ENCODE measurements around the gene PAOX. TPM values are rescaled to one million over a fixed set of nuclear protein-coding genes. Genes with fewer than 3 reads are reported as not detected.

Gene PAOX
- total RNA-seq, 4 donors from 2014 or later = 3.5 to 11.0 (median 9.9) TPM

DNA sequence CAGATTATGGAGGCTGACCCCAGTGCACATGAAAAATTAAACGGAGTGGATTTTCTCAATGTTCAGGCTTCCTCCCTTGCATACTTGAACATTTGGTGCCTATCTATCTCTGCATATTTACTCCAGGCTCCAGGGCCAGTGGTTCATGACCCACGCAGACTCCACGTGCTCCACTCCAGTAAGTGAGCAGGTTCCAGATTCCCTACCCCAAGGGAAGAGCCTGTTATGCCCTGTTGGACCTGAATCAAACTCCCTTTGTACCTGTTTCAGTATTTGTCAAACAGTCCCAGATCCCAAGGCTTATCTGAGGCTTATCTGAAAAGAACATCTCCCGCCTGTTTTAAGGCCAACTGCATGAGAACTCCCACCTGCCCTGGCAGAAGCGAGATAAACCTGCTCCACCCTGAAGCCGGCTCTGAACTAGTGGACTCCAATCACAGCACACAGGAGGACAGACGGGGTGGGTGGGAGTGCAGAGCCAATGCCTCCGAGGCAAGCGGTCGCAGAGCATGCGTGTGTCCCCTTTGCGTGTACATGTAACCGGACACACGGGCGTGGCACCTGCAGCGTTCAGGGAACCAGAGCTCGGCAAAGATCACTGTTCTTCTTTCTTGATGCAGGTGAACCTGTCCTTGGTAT, 19.0 kb upstream of the PAOX start:
- Histone ChIP-seq H3K4me3 (replicated peaks in 1 of 3) (no peak overlapping the region), H3K27ac (no peak overlapping the region), H3K4me1 (peaks cover 0 to 15% of the 10 kb centered on the region in 2 donors), H3K27me3 (no peaks in the 10 kb centered on the region), H3K9me3 (no peaks in the 10 kb centered on the region), H3K36me3 (peaks cover 19 to 24% of the 10 kb centered on the region in 2 donors)
- no peak for DNase-seq
- intact Hi-C loops (cut with DNase I) = no loop called here
- TF ChIP-seq, protein P1, sequence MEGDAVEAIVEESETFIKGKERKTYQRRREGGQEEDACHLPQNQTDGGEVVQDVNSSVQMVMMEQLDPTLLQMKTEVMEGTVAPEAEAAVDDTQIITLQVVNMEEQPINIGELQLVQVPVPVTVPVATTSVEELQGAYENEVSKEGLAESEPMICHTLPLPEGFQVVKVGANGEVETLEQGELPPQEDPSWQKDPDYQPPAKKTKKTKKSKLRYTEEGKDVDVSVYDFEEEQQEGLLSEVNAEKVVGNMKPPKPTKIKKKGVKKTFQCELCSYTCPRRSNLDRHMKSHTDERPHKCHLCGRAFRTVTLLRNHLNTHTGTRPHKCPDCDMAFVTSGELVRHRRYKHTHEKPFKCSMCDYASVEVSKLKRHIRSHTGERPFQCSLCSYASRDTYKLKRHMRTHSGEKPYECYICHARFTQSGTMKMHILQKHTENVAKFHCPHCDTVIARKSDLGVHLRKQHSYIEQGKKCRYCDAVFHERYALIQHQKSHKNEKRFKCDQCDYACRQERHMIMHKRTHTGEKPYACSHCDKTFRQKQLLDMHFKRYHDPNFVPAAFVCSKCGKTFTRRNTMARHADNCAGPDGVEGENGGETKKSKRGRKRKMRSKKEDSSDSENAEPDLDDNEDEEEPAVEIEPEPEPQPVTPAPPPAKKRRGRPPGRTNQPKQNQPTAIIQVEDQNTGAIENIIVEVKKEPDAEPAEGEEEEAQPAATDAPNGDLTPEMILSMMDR (IDR thresholded peaks at IDR 0.05) = no peak
- no peak for TF ChIP-seq POLR2A (IDR thresholded peaks at IDR 0.05)
- 83% methylated on average over 17 of the region's 17 CpGs for WGBS, 2 donors

DNA sequence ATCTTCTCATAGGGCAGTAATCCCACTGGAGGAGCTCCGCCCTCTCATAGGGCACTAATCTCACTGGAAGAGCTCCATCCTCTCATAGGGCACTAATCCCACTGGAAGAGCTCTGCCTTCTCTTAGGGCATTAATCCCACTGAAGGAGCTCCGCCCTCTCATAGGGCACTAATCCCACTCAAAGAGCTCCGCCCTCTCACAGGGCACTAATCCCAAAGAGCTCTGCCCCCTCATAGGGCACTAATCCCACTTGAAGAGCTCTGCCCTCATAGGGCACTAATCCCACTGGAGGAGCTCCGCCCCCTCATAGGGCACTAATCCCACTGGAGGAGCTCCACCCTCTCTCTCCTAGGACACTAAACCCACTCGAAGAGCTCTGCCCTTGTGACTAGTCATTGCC, 17.8 kb upstream of the PAOX start:
- intact Hi-C loops (cut with DNase I) = no loop called here
- WGBS, 2 donors = 90 to 94% methylated on average over 5 of the region's 5 CpGs
- H3K27ac ChIP-seq = no peak overlapping the region
- no peak overlapping the region for H3K4me3 ChIP-seq (replicated peaks in 1 of 3)
- H3K36me3 ChIP-seq = peaks cover 29 to 33% of the 10 kb centered on the region in 2 donors
- TF ChIP-seq POLR2A (IDR thresholded peaks at IDR 0.05) = no peak
- TF ChIP-seq, protein P1 (IDR thresholded peaks at IDR 0.05) = no peak
- H3K9me3 ChIP-seq = no peaks in the 10 kb centered on the region
- no peak for DNase-seq
- H3K4me1 ChIP-seq = peaks cover 0 to 15% of the 10 kb centered on the region in 2 donors
- no peaks in the 10 kb centered on the region for H3K27me3 ChIP-seq

DNA sequence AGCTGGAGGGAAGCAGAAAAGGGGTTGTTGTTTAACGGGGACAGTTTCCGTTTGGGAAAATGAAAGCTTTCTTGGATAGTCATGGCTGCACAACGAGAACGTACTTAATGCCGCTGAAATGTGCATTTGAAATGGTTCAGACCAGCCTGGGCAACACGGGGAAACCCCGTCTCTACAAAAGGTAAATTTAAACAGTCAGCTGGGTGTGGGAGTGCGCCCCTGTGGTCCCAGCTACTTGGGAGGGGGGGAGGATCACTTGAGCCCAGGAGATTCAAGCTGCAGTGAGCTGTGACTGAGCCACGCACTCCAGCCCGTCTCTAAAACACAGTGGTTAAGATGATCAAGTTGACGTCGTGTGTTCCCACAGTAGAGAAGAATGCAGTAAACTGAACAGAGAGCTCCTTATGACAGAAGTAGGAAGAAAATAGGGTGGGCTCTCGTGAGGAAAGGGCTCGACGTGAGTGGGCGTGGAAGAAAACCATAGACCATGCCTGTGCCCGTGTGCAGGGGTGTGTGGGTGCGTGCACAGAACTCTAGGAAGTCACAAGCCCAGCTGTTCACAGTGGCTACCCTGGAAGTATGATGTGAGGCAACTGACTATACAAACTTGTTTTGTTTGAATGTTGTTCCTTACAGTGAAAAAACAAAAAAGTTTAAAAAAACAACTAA, 17.2 kb upstream of the PAOX start:
- H3K27ac ChIP-seq = no peak overlapping the region
- peaks cover 0 to 11% of the 10 kb centered on the region in 2 donors for H3K4me1 ChIP-seq
- intact Hi-C loops (cut with DNase I) = no loop called here
- peaks cover 35 to 40% of the 10 kb centered on the region in 2 donors for H3K36me3 ChIP-seq
- TF ChIP-seq, protein P1 (IDR thresholded peaks at IDR 0.05) = no peak
- no peak for TF ChIP-seq POLR2A (IDR thresholded peaks at IDR 0.05)
- H3K4me3 ChIP-seq (replicated peaks in 1 of 3) = no peak overlapping the region
- H3K9me3 ChIP-seq = no peaks in the 10 kb centered on the region
- no peaks in the 10 kb centered on the region for H3K27me3 ChIP-seq
- 72 to 75% methylated on average over 18 of the region's 18 CpGs for WGBS, 2 donors
- no peak for DNase-seq

DNA sequence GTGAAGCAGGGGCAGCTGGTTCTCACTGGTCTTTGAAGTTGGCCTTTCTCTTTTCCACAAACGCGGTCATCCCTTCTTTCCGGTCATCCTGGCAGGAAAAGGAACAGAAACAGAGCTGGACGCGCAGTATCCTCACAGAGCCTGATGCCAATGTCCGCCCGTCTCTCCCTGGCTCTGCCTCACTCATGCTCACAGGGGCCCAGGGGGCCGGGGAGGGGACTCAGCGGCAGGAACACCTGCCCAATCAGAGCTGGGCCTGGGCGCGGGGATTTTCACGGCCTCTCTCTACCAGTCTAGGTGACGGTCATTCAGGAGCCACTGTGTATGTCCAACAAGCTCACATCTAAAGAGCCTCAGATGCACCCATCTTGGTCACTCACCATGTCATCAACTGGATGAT, 16.2 kb upstream of the PAOX start:
- DNase-seq = no peak
- WGBS, 2 donors = 92 to 94% methylated on average over 12 to 13 of the region's 13 CpGs
- no peaks in the 10 kb centered on the region for H3K27me3 ChIP-seq
- H3K9me3 ChIP-seq = no peaks in the 10 kb centered on the region
- H3K27ac ChIP-seq = no peak overlapping the region
- TF ChIP-seq, protein P1 (IDR thresholded peaks at IDR 0.05) = no peak
- TF ChIP-seq POLR2A (IDR thresholded peaks at IDR 0.05) = no peak
- intact Hi-C loops (cut with DNase I) = no loop called here
- H3K4me1 ChIP-seq = peaks cover 0 to 5% of the 10 kb centered on the region in 2 donors
- H3K36me3 ChIP-seq = peaks cover 35 to 41% of the 10 kb centered on the region in 2 donors
- no peak overlapping the region for H3K4me3 ChIP-seq (replicated peaks in 1 of 3)

Data from thyroid gland (tissue), 4 donors.